HG03060 (cell line): ENCODE results near the gene SEPTIN10.

Source experiments
- ATAC-seq: cut with Tn5 transposase; IDR thresholded peaks from one replicate; pipeline ENCODE4 v1.9.1; 2021; ENCODE audit warnings: low read depth, moderate number of reproducible peaks; ENCODE audit not compliant: unreplicated experiment

Gene SEPTIN10

DNA sequence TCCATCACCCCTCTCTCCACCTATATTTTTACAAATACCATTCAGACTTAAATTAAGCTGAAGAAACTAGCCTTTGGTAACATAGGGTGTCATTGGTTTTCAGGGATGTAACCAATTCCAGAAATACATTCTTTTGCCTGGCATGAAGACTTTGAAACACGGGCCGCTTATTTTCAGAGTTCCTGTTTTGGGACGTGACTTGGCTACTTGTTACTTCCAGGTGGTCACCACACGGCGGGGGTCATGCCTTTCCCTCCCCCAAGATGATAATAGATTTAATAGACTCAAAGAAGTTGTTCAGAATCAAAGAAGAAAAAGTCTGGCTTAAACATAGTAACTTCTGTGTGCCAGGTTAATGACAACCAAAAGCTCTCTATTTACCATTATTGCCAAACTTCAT, 110.6 kb downstream of the SEPTIN10 start:
- ATAC-seq, result no peak

GRCh38 chr2:109501461-109501860, 112.3 kb downstream of the SEPTIN10 start:
- no peak for ATAC-seq

- ATAC-seq, result no peak
Measured at GRCh38 chr2:109500910-109501309, 112.9 kb downstream of the SEPTIN10 start.

GRCh38 chr2:109499566-109499965, 114.2 kb downstream of the SEPTIN10 start:
- no peak for ATAC-seq

DNA sequence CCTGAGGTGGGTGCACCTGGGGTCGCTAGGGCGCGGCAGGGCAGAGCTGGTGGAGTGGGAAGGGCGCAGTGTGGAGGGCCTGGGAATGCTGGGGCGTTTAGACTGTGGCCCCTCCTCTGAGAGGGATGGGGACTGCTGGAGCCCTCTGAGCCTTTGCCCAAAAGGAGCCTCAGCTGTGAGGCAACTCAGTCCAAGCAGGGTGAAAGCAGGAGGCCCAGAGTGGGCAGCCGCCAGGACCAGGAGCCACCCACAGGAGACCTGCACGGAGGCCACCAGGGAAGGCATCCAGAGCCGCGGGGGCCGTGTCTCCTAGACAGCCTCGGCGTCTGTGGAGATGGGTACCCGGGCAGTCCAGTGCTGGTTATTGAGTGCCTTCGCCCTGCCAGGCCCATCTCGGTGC, 114.9 kb downstream of the SEPTIN10 start:
- no peak for ATAC-seq

DNA sequence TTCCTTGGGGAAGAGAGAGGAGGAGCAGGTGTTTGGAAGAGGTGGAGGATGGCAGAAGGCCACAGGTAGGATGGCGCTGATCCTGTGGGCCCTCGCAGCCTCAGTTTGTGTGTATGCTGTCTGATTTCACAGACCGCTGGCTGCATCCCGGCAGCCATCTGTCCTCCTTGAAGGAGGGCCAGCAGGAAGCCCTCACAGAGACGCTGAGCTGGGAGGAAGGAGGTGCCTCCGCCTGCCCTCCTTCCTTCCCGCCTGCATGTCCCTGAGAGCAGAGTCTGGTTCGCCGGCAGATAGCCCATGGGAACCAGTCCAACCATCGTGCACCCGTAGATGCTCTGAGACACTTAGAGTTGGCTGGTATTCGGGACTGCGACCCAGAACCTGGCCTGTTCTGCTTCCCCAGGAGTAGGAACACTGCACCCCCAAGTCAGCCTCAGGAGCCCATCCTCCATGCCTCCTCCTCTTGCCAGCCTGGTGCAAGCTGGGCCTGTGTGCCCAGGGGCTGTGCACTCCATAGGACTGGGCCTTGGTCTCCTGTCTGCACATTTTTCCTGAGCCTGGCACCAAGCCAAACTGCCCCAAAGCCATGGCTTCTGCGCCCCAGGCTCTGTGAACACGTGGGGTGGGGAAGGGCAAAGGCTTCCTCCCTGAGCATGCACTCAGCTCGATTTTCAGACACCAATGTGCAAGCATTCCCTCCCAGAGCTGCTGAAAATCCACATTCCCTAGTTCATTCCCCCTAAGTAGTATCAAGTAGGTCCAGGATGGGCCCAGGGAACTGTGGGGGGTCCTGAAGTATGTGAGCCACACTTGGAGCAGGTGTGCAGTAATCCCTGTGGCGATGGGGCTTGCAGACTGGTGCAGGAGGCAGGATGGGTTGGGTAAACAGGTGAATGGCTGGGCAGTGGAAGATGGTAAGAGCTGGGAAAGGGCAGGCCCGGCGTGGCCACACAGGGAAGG, 115.6 kb downstream of the SEPTIN10 start:
- ATAC-seq, result no peak

GRCh38 chr2:109497463-109497862, 116.3 kb downstream of the SEPTIN10 start:
- no peak for ATAC-seq

GRCh38 chr2:109494351-109494750, 119.4 kb downstream of the SEPTIN10 start:
- no peak for ATAC-seq

GRCh38 chr2:109493176-109493935, 120.4 kb downstream of the SEPTIN10 start:
- no peak for ATAC-seq
